WTC11 (cell line): ENCODE measurements around the gene PARP14. TPM values are rescaled to one million over a fixed set of nuclear protein-coding genes. Genes with fewer than 3 reads are reported as not detected.

Experiments
- ATAC-seq: fragments of 200-7000 bp; cut with Tn5 transposase; 2 replicates; pipeline ENCODE4 v1.10.0; 2021; ENCODE audit warnings: mild to moderate bottlenecking, moderate library complexity
- CTCF ChIA-PET: fragments of 300-600 bp; sonication (Branson Sonifier 250); formaldehyde crosslinking; loops from one replicate; lab custom pipeline; 2021; ENCODE audit warnings: antibody characterized with exemption; lab: Charles Lee
- POLR2A ChIA-PET: fragments of 350-600 bp; sonication (Branson Sonifier 250); formaldehyde crosslinking; loops from one replicate; lab custom pipeline; 2021; ENCODE audit warnings: antibody characterized with exemption; lab: Charles Lee
- DNase-seq: peaks from one replicate; pipeline ENCODE4 v3.0.0; 2021; ENCODE audit warnings: low spot score
- H3K27ac Mint-ChIP-seq: 2 replicates; pipeline ENCODE4 v1.8.0; 2021; ENCODE audit warnings: mixed read lengths
- H3K27me3 Mint-ChIP-seq: 2 replicates; pipeline ENCODE4 v1.8.0; 2021; ENCODE audit warnings: low read depth, mild to moderate bottlenecking, moderate library complexity, mixed read lengths
- H3K36me3 Mint-ChIP-seq: 2 replicates; pipeline ENCODE4 v1.8.0; 2021; ENCODE audit warnings: mixed read lengths
- H3K4me1 Mint-ChIP-seq: 2 replicates; pipeline ENCODE4 v1.8.0; 2022; ENCODE audit warnings: mixed read lengths
- H3K4me3 Mint-ChIP-seq: 2 replicates; pipeline ENCODE4 v1.8.0; 2021; ENCODE audit warnings: mild to moderate bottlenecking, moderate library complexity, mixed read lengths
- H3K9me3 Mint-ChIP-seq: 2 replicates; pipeline ENCODE4 v1.8.0; 2021; ENCODE audit warnings: mixed read lengths
- CREB1 ChIP-seq: sonication (generic); formaldehyde crosslinking; IDR thresholded peaks from 2 replicates; pipeline ENCODE4 v1.8.0; 2023; ENCODE audit warnings: mild to moderate bottlenecking, missing genetic modification reagents
- CREM ChIP-seq: sonication (generic); formaldehyde crosslinking; IDR thresholded peaks from 2 replicates; pipeline ENCODE4 v1.8.1; 2022; ENCODE audit warnings: mild to moderate bottlenecking, missing genetic modification reagents, moderate library complexity
- EMX1 ChIP-seq: fragments of 250-450 bp; sonication (Bioruptor Pico); IDR thresholded peaks from 2 replicates; pipeline ENCODE4 v1.8.0; 2021; ENCODE audit warnings: mild to moderate bottlenecking
- FOXJ3 ChIP-seq: sonication (generic); formaldehyde crosslinking; IDR thresholded peaks from 2 replicates; pipeline ENCODE4 v1.9.0; 2021; ENCODE audit warnings: missing genetic modification reagents, mild to moderate bottlenecking, borderline replicate concordance
- GTF2I ChIP-seq: fragments of 250-450 bp; sonication (Bioruptor Pico); conservative IDR thresholded peaks from 2 replicates; pipeline ENCODE4 v1.4.0; 2021; ENCODE audit warnings: mild to moderate bottlenecking
- HMGA2 ChIP-seq: fragments of 250-450 bp; sonication (Bioruptor Pico); IDR thresholded peaks from 2 replicates; pipeline ENCODE4 v1.4.0; 2021; ENCODE audit warnings: mild to moderate bottlenecking, moderate library complexity
- IRF2 ChIP-seq: sonication (generic); formaldehyde crosslinking; IDR thresholded peaks from 2 replicates; pipeline ENCODE4 v1.8.0; 2022; ENCODE audit warnings: low read depth, missing genetic modification reagents, borderline replicate concordance
- MXD4 ChIP-seq: fragments of 250-450 bp; sonication (Bioruptor Pico); IDR thresholded peaks from 2 replicates; pipeline ENCODE4 v1.8.0; 2021; ENCODE audit warnings: mild to moderate bottlenecking, moderate library complexity, borderline replicate concordance
- RELA ChIP-seq: sonication (generic); formaldehyde crosslinking; IDR thresholded peaks from 2 replicates; pipeline ENCODE4 v1.8.1; 2022; ENCODE audit warnings: missing genetic modification reagents, mild to moderate bottlenecking, borderline replicate concordance
- RORB ChIP-seq: fragments of 250-450 bp; sonication (Bioruptor Pico); IDR thresholded peaks from 2 replicates; pipeline ENCODE4 v1.9.0; 2021; ENCODE audit warnings: mild to moderate bottlenecking
- SMAD3 ChIP-seq: sonication (generic); formaldehyde crosslinking; IDR thresholded peaks from 2 replicates; pipeline ENCODE4 v1.8.0; 2022; ENCODE audit warnings: missing genetic modification reagents, mild to moderate bottlenecking, borderline replicate concordance
- TEAD1 ChIP-seq: sonication (generic); formaldehyde crosslinking; IDR thresholded peaks from 2 replicates; pipeline ENCODE4 v1.8.0; 2022; ENCODE audit warnings: mild to moderate bottlenecking, missing genetic modification reagents
- ZNF317 ChIP-seq: sonication (generic); formaldehyde crosslinking; IDR thresholded peaks from 2 replicates; pipeline ENCODE4 v1.8.1; 2023; ENCODE audit warnings: low read depth, mild to moderate bottlenecking, moderate library complexity, missing genetic modification reagents, borderline replicate concordance
- ZNF416 ChIP-seq: fragments of 250-450 bp; sonication (Bioruptor Pico); IDR thresholded peaks from 2 replicates; pipeline ENCODE4 v1.9.0; 2021; ENCODE audit warnings: mild to moderate bottlenecking, inconsistent platforms
- ZNF423 ChIP-seq: fragments of 250-450 bp; sonication (Bioruptor Pico); IDR thresholded peaks from 2 replicates; pipeline ENCODE4 v2.1.2; 2022; ENCODE audit warnings: mild to moderate bottlenecking, moderate library complexity
- total RNA-seq: library from RNA; stranded (reverse); gene quantifications from 3 replicates; pipeline ENCODE4 v1.2.3, GENCODE V29; 2021
- TF ChIP-seq, protein P1 (sequence below): sonication (generic); formaldehyde crosslinking; IDR thresholded peaks from 2 replicates; pipeline ENCODE4 v1.8.0; 2022; ENCODE audit warnings: missing genetic modification reagents
- TF ChIP-seq, protein P2 (sequence below): fragments of 250-450 bp; sonication (Bioruptor Pico); IDR thresholded peaks from 2 replicates; pipeline ENCODE4 v1.9.0; 2021; ENCODE audit warnings: mild to moderate bottlenecking
- TF ChIP-seq, protein P3 (sequence below): fragments of 250-450 bp; sonication (Bioruptor Pico); IDR thresholded peaks from 2 replicates; pipeline ENCODE4 v2.1.2; 2022; ENCODE audit warnings: mild to moderate bottlenecking, moderate library complexity

PARP14 gene
- total RNA-seq, 1 experiment from 2014 or later: 15.9 TPM

DNA sequence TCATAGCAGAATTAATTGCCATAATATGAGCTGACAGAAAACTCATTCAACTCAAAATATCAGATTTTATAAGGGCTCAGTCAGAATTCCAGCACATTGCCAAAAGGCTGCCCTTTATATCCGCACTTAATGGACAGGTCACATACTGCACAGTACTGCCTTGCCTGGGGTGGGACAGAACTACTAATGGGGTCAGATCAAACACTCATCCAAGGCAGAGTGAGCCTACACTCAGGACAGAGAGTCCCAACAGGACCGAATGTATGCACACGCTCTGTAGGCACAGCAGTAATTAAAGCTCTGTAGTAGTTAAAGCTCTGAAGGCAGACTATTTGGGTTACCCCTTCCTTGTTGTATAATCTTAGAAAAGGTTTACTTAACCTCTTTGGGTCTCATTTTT is 85.8 kb downstream of the PARP14 start:
- Mint-ChIP-seq H3K27ac (no peak overlapping the region), H3K4me1 (peaks cover under 1% of the 10 kb centered on the region), H3K36me3 (no peaks in the 10 kb centered on the region; the same call in 1 of the 2 replicates)
- TF ChIP-seq CREM (CRISPR knock-in tag) (no peak), FOXJ3 (CRISPR knock-in tag) (no peak), MXD4 (CRISPR knock-in tag) (no peak), IRF2 (CRISPR knock-in tag) (no peak), ZNF423 (no peak), SMAD3 (no peak), ZNF317 (no peak), RELA (CRISPR knock-in tag) (no peak)
- TF ChIP-seq, protein P1, sequence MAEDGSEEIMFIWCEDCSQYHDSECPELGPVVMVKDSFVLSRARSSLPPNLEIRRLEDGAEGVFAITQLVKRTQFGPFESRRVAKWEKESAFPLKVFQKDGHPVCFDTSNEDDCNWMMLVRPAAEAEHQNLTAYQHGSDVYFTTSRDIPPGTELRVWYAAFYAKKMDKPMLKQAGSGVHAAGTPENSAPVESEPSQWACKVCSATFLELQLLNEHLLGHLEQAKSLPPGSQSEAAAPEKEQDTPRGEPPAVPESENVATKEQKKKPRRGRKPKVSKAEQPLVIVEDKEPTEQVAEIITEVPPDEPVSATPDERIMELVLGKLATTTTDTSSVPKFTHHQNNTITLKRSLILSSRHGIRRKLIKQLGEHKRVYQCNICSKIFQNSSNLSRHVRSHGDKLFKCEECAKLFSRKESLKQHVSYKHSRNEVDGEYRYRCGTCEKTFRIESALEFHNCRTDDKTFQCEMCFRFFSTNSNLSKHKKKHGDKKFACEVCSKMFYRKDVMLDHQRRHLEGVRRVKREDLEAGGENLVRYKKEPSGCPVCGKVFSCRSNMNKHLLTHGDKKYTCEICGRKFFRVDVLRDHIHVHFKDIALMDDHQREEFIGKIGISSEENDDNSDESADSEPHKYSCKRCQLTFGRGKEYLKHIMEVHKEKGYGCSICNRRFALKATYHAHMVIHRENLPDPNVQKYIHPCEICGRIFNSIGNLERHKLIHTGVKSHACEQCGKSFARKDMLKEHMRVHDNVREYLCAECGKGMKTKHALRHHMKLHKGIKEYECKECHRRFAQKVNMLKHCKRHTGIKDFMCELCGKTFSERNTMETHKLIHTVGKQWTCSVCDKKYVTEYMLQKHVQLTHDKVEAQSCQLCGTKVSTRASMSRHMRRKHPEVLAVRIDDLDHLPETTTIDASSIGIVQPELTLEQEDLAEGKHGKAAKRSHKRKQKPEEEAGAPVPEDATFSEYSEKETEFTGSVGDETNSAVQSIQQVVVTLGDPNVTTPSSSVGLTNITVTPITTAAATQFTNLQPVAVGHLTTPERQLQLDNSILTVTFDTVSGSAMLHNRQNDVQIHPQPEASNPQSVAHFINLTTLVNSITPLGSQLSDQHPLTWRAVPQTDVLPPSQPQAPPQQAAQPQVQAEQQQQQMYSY (CRISPR knock-in tag): no peak
- TF ChIP-seq, protein P2, sequence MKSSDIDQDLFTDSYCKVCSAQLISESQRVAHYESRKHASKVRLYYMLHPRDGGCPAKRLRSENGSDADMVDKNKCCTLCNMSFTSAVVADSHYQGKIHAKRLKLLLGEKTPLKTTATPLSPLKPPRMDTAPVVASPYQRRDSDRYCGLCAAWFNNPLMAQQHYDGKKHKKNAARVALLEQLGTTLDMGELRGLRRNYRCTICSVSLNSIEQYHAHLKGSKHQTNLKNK (CRISPR knock-in tag): no peak
- TF ChIP-seq, protein P3, sequence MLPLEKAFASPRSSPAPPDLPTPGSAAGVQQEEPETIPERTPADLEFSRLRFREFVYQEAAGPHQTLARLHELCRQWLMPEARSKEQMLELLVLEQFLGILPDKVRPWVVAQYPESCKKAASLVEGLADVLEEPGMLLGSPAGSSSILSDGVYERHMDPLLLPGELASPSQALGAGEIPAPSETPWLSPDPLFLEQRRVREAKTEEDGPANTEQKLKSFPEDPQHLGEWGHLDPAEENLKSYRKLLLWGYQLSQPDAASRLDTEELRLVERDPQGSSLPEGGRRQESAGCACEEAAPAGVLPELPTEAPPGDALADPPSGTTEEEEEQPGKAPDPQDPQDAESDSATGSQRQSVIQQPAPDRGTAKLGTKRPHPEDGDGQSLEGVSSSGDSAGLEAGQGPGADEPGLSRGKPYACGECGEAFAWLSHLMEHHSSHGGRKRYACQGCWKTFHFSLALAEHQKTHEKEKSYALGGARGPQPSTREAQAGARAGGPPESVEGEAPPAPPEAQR: no peak
- TF ChIP-seq, all 79 proteins: peak for 0
- ATAC-seq (no peak), DNase-seq (no peak)
- POLR2A ChIA-PET: no interaction called here
- Mint-ChIP-seq H3K9me3 (no peaks in the 10 kb centered on the region), H3K4me3 (no peak overlapping the region), H3K27me3 (no peaks in the 10 kb centered on the region)
- CTCF ChIA-PET: interaction anchor here (1.0 kb wide), 1 partner anchor 12 kb away, joined by 6 read pairs; no protein-coding TSS in a partner anchor

DNA sequence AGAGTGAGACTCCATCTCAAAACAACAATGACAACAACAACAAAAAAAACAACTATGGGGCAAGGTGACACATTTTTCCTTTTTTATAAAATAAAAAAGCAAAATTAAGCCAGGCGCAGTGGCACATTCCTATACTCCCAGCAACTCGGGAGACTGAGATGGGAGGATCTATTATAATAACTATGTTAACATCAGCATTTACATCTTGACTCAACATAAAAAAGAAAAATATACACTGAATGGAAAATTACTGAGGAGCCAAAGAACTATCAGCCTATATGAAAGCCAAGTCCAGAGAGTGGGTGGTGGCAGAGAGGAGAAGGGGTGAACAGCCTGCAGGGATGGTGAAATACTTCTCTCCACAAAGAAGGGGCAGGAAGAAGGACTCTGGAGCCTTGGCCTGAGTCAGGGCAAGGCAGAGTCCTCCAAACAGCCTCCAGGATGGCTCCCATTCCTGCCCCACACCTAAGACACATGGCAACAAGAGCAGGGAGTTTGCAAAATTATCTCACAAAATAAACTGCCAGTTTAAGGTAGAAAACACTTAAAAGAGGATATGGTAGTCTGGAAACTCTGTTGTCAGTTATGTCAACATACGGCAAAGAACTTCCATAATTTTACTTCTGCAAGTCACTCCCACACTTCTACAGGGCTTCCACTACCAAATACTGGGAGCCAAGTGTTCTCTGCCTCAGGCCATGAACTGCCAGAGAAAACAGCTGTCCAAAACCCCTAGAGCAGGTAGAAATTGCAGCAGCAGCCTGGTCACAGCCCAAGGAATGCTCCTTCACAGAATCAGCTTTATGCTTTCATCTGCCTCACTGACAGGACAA is 87.1 kb downstream of the PARP14 start:
- no peaks in the 10 kb centered on the region for H3K27me3 Mint-ChIP-seq
- no peaks in the 10 kb centered on the region; the same call in 1 of the 2 replicates for H3K36me3 Mint-ChIP-seq
- DNase-seq (no peak), ATAC-seq (no peak)
- H3K4me1 Mint-ChIP-seq: no peaks in the 10 kb centered on the region
- TF ChIP-seq HMGA2 (CRISPR knock-in tag) (no peak), ZNF416 (CRISPR knock-in tag) (no peak), TEAD1 (CRISPR knock-in tag) (no peak), CREB1 (CRISPR knock-in tag) (no peak), GTF2I (CRISPR knock-in tag) (no peak), EMX1 (no peak), RORB (CRISPR knock-in tag) (no peak)
- TF ChIP-seq, protein P1 (CRISPR knock-in tag): no peak
- ChIA-PET POLR2A (no interaction called here), CTCF (no interaction called here)
- H3K4me3 Mint-ChIP-seq: no peak overlapping the region
- H3K27ac Mint-ChIP-seq: 0 out of 2 replicates have a peak overlapping the region, but pooled peaks have one; percentile 17
- no peaks in the 10 kb centered on the region for H3K9me3 Mint-ChIP-seq
